HepG2 (cell line): ENCODE measurements around the gene MAN2A1.

Experiments used
- BRCA1 ChIP-seq: sonication (generic); formaldehyde crosslinking; IDR thresholded peaks from 2 replicates; pipeline ENCODE4 v1.4.0; 2020; ENCODE audit warnings: missing genetic modification reagents
- CTCF ChIP-seq: sonication (generic); formaldehyde crosslinking; IDR thresholded peaks from 2 replicates; pipeline ENCODE4 v1.5.0; 2020; ENCODE audit warnings: mild to moderate bottlenecking, missing genetic modification reagents, moderate library complexity
- MAFG ChIP-seq: sonication (generic); formaldehyde crosslinking; IDR thresholded peaks from 2 replicates; pipeline ENCODE4 v1.5.1; 2020; ENCODE audit warnings: mild to moderate bottlenecking, missing genetic modification reagents
- MAFK ChIP-seq, 2 experiments: IDR thresholded peaks in 1 of 2; conservative IDR thresholded peaks in 1 of 2; 2 replicates each; pipeline ENCODE4 v1.6.1; 2011; ENCODE audit warnings: improper control_type of control experiment in 2 of 2, low read length in 2 of 2
- MYPOP ChIP-seq: sonication (generic); formaldehyde crosslinking; IDR thresholded peaks from 2 replicates; pipeline ENCODE4 v1.8.1; 2023; ENCODE audit warnings: mild to moderate bottlenecking, moderate library complexity, missing genetic modification reagents
- NFIC ChIP-seq: IDR thresholded peaks from 2 replicates; pipeline ENCODE4 v1.6.1; 2012; ENCODE audit warnings: mild to moderate bottlenecking, low read length, inconsistent platforms
- PRMT3 ChIP-seq: sonication (generic); formaldehyde crosslinking; IDR thresholded peaks from 2 replicates; pipeline ENCODE4 v1.8.1; 2022; ENCODE audit warnings: low read depth, mild to moderate bottlenecking, moderate library complexity, missing genetic modification reagents, borderline replicate concordance
- SAFB2 ChIP-seq: sonication (generic); formaldehyde crosslinking; IDR thresholded peaks from 2 replicates; pipeline ENCODE4 v1.5.1; 2020; ENCODE audit warnings: missing genetic modification reagents, low read depth, mild to moderate bottlenecking, borderline replicate concordance
- SP1 ChIP-seq, 2 experiments: fragments of 450-650 bp in 1 of 2; sonication (generic) in 1 of 2; formaldehyde crosslinking in 1 of 2; IDR thresholded peaks; 2 replicates each; pipeline versions ENCODE4 v1.4.0 to v1.6.1; 2016 to 2020; ENCODE audit warnings: missing genetic modification reagents in 1 of 2
- ZNF607 ChIP-seq: sonication (generic); formaldehyde crosslinking; IDR thresholded peaks from 2 replicates; pipeline ENCODE4 v1.5.1; 2020; ENCODE audit warnings: missing genetic modification reagents, mild to moderate bottlenecking, borderline replicate concordance
- ZNF644 ChIP-seq: IDR thresholded peaks from 2 replicates; pipeline ENCODE4 v1.6.1; 2016; ENCODE audit warnings: low read depth

- no peak for TF ChIP-seq SP1 (IDR thresholded peaks at IDR 0.05)
- TF ChIP-seq SP1 (CRISPR knock-in tag; IDR thresholded peaks at IDR 0.05), result no peak
- no peak for TF ChIP-seq CTCF (CRISPR knock-in tag)
- TF ChIP-seq PRMT3 (CRISPR knock-in tag), result no peak
- TF ChIP-seq ZNF607, result no peak
- TF ChIP-seq NFIC, result no peak
- no peak for TF ChIP-seq ZNF644 (CRISPR knock-in tag)
- no peak for TF ChIP-seq MYPOP (CRISPR knock-in tag)
- no peak for TF ChIP-seq MAFK (conservative IDR thresholded peaks at IDR 0.05 in 1 of 2, IDR thresholded peaks at IDR 0.05 in 1 of 2; ENCODE audit: low read length in 2 of 2)
- TF ChIP-seq MAFG (CRISPR knock-in tag), result no peak
- TF ChIP-seq SAFB2, result no peak
- no peak for TF ChIP-seq BRCA1
These were observed 32.9 kb upstream of the MAN2A1 start for GRCh38 chr5:109656829-109657228.
